LNCaP clone FGC (cell line): ENCODE measurements around the gene INSC.

Experiments
- DNase-seq: peaks from one replicate; pipeline ENCODE4 v3.0.0-alpha.2; 2011; ENCODE audit warnings: low read depth
- H3K4me3 ChIP-seq: 2 replicates; pipeline ENCODE4 v1.5.1; 2011; ENCODE audit warnings: mild to moderate bottlenecking, low read depth, low read length, control low read depth
- TF ChIP-seq, protein P1 (sequence below): IDR thresholded peaks from 2 replicates; pipeline ENCODE4 v1.5.1; 2012; ENCODE audit warnings: mild to moderate bottlenecking; ENCODE audit not compliant: control insufficient read depth, insufficient read depth; ENCODE audit errors: extremely low read depth

The INSC gene

DNA sequence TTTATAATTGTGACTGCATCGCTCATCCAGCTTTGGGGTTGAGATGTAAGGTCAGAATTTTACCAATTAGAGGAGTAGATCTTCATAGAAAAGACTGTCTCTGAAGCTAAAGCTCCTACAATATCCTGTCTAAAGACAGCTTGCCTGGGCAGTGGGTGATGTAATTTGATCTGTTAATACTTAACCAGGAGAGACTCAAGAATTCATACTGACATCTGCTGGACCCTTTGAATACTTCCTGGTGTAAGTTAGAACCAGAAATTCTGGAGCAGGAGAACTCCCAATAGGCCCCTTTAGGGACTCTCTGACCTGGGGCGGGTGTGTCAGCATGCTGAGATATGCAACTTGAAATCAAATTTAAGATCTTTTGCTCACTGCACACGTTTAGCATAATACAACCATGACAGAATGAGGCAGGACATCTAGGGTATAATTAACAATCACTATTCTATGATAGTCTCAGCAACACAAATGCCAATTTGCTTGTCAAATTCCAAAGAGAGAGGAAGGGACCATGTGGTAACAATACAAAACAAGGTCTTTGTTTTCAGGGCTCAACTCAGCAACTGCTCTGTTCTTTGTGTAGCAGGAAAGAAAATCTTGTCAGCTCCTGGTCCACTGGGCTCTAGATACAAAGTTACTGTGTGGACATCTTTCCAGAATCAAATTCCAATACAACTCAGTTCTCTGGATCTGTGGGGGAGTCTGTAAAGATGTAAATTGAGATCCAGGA lies 143.9 kb downstream of the INSC start:
- peak; percentile 67 for DNase-seq
- TF ChIP-seq, protein P1, sequence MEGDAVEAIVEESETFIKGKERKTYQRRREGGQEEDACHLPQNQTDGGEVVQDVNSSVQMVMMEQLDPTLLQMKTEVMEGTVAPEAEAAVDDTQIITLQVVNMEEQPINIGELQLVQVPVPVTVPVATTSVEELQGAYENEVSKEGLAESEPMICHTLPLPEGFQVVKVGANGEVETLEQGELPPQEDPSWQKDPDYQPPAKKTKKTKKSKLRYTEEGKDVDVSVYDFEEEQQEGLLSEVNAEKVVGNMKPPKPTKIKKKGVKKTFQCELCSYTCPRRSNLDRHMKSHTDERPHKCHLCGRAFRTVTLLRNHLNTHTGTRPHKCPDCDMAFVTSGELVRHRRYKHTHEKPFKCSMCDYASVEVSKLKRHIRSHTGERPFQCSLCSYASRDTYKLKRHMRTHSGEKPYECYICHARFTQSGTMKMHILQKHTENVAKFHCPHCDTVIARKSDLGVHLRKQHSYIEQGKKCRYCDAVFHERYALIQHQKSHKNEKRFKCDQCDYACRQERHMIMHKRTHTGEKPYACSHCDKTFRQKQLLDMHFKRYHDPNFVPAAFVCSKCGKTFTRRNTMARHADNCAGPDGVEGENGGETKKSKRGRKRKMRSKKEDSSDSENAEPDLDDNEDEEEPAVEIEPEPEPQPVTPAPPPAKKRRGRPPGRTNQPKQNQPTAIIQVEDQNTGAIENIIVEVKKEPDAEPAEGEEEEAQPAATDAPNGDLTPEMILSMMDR = peak; percentile 46
- H3K4me3 ChIP-seq = no peak overlapping the region

DNA sequence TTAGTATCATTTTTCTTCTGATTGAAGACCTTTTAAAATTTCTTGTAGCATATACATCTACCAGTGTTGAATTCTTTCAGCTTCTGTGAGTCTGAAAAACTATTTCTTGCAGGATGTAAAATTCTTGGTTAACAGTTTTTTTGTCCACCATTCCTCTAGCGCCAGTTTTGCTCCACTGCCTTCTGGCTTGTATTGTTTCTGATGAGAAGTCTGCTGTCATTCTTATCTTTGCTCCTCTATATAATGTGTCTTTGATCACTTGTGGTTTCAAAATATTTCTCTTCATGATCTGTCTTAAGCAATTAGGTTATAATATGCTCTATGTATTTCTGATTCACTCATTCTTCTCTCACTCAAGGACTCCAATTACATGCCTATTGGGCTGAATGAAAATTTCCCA lies 152.3 kb downstream of the INSC start:
- TF ChIP-seq, protein P1 = no peak
- no peak for DNase-seq
- H3K4me3 ChIP-seq = no peak overlapping the region

DNA sequence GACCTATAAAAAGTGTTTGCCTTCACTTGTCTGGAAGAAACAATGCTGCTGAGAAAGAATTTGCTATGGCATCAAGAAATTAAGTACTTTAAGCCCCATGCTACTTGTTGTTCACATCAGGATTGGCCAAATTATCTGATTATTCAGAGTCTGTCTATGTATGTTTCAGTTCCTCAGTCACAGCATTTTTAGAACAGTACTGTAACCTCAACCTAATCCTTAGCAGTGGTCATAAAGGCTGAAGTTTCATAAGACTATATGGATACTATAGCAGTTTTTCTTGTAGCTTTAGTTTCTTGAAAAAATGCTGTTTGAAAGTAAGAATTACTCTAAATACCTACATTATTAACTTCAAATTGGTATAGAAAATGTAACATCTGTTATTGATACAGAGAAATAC lies 153.9 kb downstream of the INSC start:
- DNase-seq = no peak
- no peak overlapping the region for H3K4me3 ChIP-seq
- TF ChIP-seq, protein P1 = no peak

DNA sequence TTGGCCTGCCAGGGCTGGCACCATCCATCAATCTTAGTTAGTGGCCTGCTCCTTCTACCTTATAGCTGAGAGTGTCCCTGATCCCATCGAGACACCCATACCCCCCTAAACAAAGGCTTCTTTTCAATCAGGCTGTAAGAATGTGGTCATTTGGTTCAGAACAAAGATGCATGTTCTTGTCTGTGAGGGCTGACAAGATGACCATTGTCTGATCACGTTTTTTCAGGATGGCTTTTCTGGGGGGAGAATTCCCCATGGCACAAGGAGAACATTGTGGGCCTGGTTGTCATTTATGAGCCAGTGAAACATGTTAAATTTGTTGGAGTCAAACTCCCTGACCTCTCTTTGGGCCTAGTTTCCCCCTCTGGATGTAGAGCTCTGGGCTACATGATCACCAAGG lies 160.4 kb downstream of the INSC start:
- TF ChIP-seq, protein P1 = no peak
- no peak for DNase-seq
- H3K4me3 ChIP-seq = no peak overlapping the region

DNA sequence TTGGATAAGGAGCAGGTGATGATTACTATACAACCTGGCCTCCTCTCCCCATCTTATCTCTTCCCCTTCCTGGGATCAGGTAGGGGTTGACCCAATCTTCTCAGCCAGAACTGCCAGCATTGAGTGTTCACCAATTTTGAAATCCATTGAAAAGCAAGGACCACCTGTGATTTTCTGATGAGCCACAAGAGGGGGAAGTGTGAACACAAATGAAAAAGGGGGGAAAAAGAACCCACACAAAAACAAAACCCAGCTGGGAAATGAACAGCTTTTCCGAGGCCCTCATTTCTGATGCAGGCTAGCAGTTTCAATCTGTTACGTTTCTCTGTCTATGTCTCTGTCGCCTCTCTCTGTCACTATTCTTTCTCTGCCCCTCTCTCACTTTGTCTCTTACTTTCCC lies 161.9 kb downstream of the INSC start:
- TF ChIP-seq, protein P1 = peak; percentile 31; the same call in 1 of the 2 replicates
- no peak for DNase-seq
- H3K4me3 ChIP-seq = no peak overlapping the region

DNA sequence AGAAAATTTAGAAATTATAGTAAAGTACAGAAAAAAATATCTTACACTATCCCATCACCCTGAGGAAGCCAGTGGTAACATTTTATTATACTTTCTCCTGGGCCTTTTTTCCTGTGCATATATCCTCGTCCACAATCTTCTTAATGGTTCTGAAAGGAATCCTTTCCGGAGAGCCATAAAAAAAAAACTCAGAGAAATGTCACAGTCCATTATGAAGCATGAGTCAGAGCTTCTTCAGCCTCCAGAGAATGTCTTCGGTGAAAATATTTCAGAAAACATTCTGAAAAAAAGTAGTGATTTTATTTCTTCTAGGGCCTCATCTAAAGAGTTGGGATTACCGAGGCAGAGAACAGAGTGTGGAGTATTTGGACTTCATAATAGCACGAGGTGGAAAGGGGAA lies 163.4 kb downstream of the INSC start:
- DNase-seq = no peak
- no peak overlapping the region for H3K4me3 ChIP-seq
- TF ChIP-seq, protein P1 = no peak

DNA sequence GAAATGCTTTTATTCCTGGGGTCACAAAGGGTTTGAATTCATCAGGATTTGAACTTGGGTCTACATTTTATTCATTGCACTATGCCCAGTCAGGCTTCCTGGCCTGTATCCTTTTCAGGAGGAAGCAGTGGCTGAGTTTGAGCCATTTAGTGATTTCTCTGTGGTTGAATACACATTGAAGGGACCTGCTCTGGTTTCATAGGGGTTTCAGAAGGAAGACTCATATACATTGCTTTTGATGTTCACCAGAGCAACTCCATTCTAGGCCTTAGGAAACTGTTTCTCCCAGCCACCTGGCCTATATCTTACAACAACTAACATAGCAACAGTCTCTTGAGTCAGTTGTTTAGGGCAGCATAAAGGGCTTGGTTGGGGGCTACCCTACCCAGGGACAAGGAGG lies 165.7 kb downstream of the INSC start:
- no peak overlapping the region for H3K4me3 ChIP-seq
- DNase-seq = no peak
- TF ChIP-seq, protein P1 = no peak
